Aorta (tissue), 5 donors: ENCODE measurements around the gene SRPK3. TPM values are rescaled to one million over a fixed set of nuclear protein-coding genes. Genes with fewer than 3 reads are reported as not detected.

Source experiments
- ATAC-seq: fragments of 200-7000 bp; cut with Tn5 transposase; one replicate; pipeline ENCODE4 v1.9.1; 2022; ENCODE audit warnings: moderate library complexity; ENCODE audit not compliant: low FRiP score
- DNase-seq, 2 donors: peaks; one replicate each; pipeline ENCODE4 v3.0.0-alpha.2; 2020
- H3K27ac ChIP-seq, 2 donors: one replicate each; pipeline ENCODE4 v1.5.1; 2013; ENCODE audit warnings: low read length in 2 of 2, mild to moderate bottlenecking in 2 of 2, moderate library complexity in 2 of 2, control low read depth in 1 of 2, inconsistent platforms in 1 of 2, low read depth in 1 of 2
- H3K27me3 ChIP-seq, 2 donors: one replicate each; pipeline ENCODE4 v1.6.1; 2013; ENCODE audit warnings: control low read depth in 1 of 2, low read length in 1 of 2, mild to moderate bottlenecking in 1 of 2, moderate library complexity in 1 of 2; ENCODE audit not compliant: insufficient read depth in 2 of 2, control insufficient read depth in 1 of 2
- H3K36me3 ChIP-seq, 2 donors: one replicate each; pipeline ENCODE4 v1.6.1; 2013; ENCODE audit warnings: control low read depth in 1 of 2, low read length in 1 of 2, mild to moderate bottlenecking in 1 of 2; ENCODE audit not compliant: insufficient read depth in 2 of 2, control insufficient read depth in 1 of 2
- H3K4me1 ChIP-seq, 2 donors: one replicate each; pipeline ENCODE4 v1.6.1; 2013; ENCODE audit warnings: low read length in 2 of 2, control low read depth in 1 of 2, mild to moderate bottlenecking in 1 of 2, moderate library complexity in 1 of 2; ENCODE audit not compliant: insufficient read depth in 2 of 2, control insufficient read depth in 1 of 2
- H3K4me3 ChIP-seq, 2 donors: one replicate each; pipeline ENCODE4 v1.5.1; 2013; ENCODE audit warnings: low read length in 2 of 2, control low read depth in 1 of 2, mild to moderate bottlenecking in 1 of 2
- H3K9me3 ChIP-seq: one replicate; pipeline ENCODE4 v1.6.1; 2013; ENCODE audit warnings: mild to moderate bottlenecking, low read length; ENCODE audit not compliant: control insufficient read depth
- WGBS, 2 donors: extraction: QIAGEN DNeasy Blood & Tissue Kit; methylation state at CpG; one replicate each; pipeline ENCODE4 v1.1.7; 2013; 5-methylcytosine and 5-hydroxymethylcytosine counted together
- intact Hi-C, 2 donors: fragments of 100-400 bp; cut with DNase I; formaldehyde crosslinking; loops; one replicate each; pipeline versions ENCODE4 v1.14.2 to v1.15.0; 2022
- polyA plus RNA-seq, 2 donors: library from polyadenylated mRNA; stranded (reverse); fragments of 200-250 nt; gene quantifications; one replicate each; pipeline ENCODE4 v1.2.3, GENCODE V29; 2013
- total RNA-seq, 2 donors: library from RNA; stranded (reverse); fragmentation: NEBNext Ultra II Directional; extraction: Animal tissue kit (Norgen Biotek cat#: 25700); gene quantifications; one replicate each; pipeline ENCODE4 v1.2.1, GENCODE V29; 2021
- donor health status: healthy with polysubstance abuse.
- donor health status: Bipolar disorder and iron deficiency.
- donor health status: DM: no; HTN: no; CAD: no.
- donor health status: DM: no; HTN: no; CAD: no.
- donor health status: DM: yes; HTN: yes; CAD: no.

Gene SRPK3
- total and polyA plus RNA-seq, 4 donors: 1.1 to 11.0 (median 6.7) TPM

- ATAC-seq: peak; percentile 72
- no peak overlapping the region for H3K27ac ChIP-seq
- no peaks in the 10 kb centered on the region for H3K36me3 ChIP-seq
- WGBS, 2 donors: 6 to 16% methylated on average over 60 to 67 of the region's 67 CpGs
- no peaks in the 10 kb centered on the region for H3K4me1 ChIP-seq
- no peaks in the 10 kb centered on the region for H3K9me3 ChIP-seq
- DNase-seq: no peak
- H3K4me3 ChIP-seq: peak overlapping the region in 1 of 2 donors; percentile 25
- no peaks in the 10 kb centered on the region for H3K27me3 ChIP-seq
- intact Hi-C loops: no loop called here
Measured at GRCh38 chrX:153818571-153819383, 37.9 kb downstream of the SRPK3 start.

GRCh38 chrX:153819384-153820040 lies 38.7 kb downstream of the SRPK3 start:
- H3K4me3 ChIP-seq: peak overlapping the region in 1 of 2 donors; percentile 25
- intact Hi-C loops: no loop called here
- no peaks in the 10 kb centered on the region for H3K4me1 ChIP-seq
- 31 to 41% methylated on average over 23 of the region's 23 CpGs for WGBS, 2 donors
- no peak overlapping the region for H3K27ac ChIP-seq
- H3K9me3 ChIP-seq: no peaks in the 10 kb centered on the region
- H3K27me3 ChIP-seq: no peaks in the 10 kb centered on the region
- ATAC-seq (peak; percentile 24), DNase-seq (peak in 1 of 2 donors; percentile 68)
- H3K36me3 ChIP-seq: no peaks in the 10 kb centered on the region

GRCh38 chrX:153820601-153821000 lies 39.8 kb downstream of the SRPK3 start:
- H3K4me3 ChIP-seq: no peak overlapping the region
- no peak for ATAC-seq
- H3K4me1 ChIP-seq: no peaks in the 10 kb centered on the region
- H3K27me3 ChIP-seq: no peaks in the 10 kb centered on the region
- no peak overlapping the region for H3K27ac ChIP-seq
- peak in 1 of 2 donors; percentile 44 for DNase-seq
- WGBS, 2 donors: 82 to 91% methylated on average over 7 of the region's 7 CpGs
- intact Hi-C loops: no loop called here
- no peaks in the 10 kb centered on the region for H3K36me3 ChIP-seq
- no peaks in the 10 kb centered on the region for H3K9me3 ChIP-seq

GRCh38 chrX:153821066-153821465 lies 40.2 kb downstream of the SRPK3 start:
- WGBS, 2 donors: 89 to 93% methylated on average over 9 of the region's 9 CpGs
- peak in 1 of 2 donors; percentile 31 for DNase-seq
- no peaks in the 10 kb centered on the region for H3K27me3 ChIP-seq
- H3K4me1 ChIP-seq: no peaks in the 10 kb centered on the region
- H3K4me3 ChIP-seq: no peak overlapping the region
- no peak for ATAC-seq
- no peaks in the 10 kb centered on the region for H3K36me3 ChIP-seq
- H3K9me3 ChIP-seq: no peaks in the 10 kb centered on the region
- no peak overlapping the region for H3K27ac ChIP-seq
- intact Hi-C loops: no loop called here

GRCh38 chrX:153824348-153824747 lies 43.5 kb downstream of the SRPK3 start:
- no peaks in the 10 kb centered on the region for H3K27me3 ChIP-seq
- H3K27ac ChIP-seq: no peak overlapping the region
- no peak for ATAC-seq
- 84 to 87% methylated on average over 10 of the region's 10 CpGs for WGBS, 2 donors
- H3K36me3 ChIP-seq: no peaks in the 10 kb centered on the region
- no peak overlapping the region for H3K4me3 ChIP-seq
- no peaks in the 10 kb centered on the region for H3K9me3 ChIP-seq
- H3K4me1 ChIP-seq: no peaks in the 10 kb centered on the region
- intact Hi-C loops: no loop called here
- no peak for DNase-seq

GRCh38 chrX:153825042-153825441 lies 44.2 kb downstream of the SRPK3 start:
- Histone ChIP-seq H3K9me3 (no peaks in the 10 kb centered on the region), H3K36me3 (no peaks in the 10 kb centered on the region), H3K4me1 (no peaks in the 10 kb centered on the region), H3K4me3 (no peak overlapping the region), H3K27ac (no peak overlapping the region), H3K27me3 (no peaks in the 10 kb centered on the region)
- DNase-seq (no peak), ATAC-seq (no peak)
- 81 to 87% methylated on average over 8 of the region's 8 CpGs for WGBS, 2 donors
- intact Hi-C loops: no loop called here

- Histone ChIP-seq H3K36me3 (no peaks in the 10 kb centered on the region), H3K27me3 (no peaks in the 10 kb centered on the region), H3K27ac (no peak overlapping the region), H3K4me3 (no peak overlapping the region), H3K4me1 (no peaks in the 10 kb centered on the region), H3K9me3 (no peaks in the 10 kb centered on the region)
- intact Hi-C loops: no loop called here
- DNase-seq (no peak), ATAC-seq (no peak)
- WGBS, 2 donors: 63 to 92% methylated on average over 3 of the region's 3 CpGs
Measured at GRCh38 chrX:153827016-153827415, 46.2 kb downstream of the SRPK3 start.

- ATAC-seq: no peak
- Histone ChIP-seq H3K4me3 (no peak overlapping the region), H3K27me3 (no peaks in the 10 kb centered on the region), H3K4me1 (no peaks in the 10 kb centered on the region), H3K27ac (no peak overlapping the region), H3K36me3 (no peaks in the 10 kb centered on the region), H3K9me3 (no peaks in the 10 kb centered on the region)
- DNase-seq: no peak
- WGBS, 2 donors: 73 to 88% methylated on average over 9 of the region's 9 CpGs
- intact Hi-C loops: no loop called here
Measured at GRCh38 chrX:153827903-153828302, 47.1 kb downstream of the SRPK3 start.

- intact Hi-C loops: no loop called here
- H3K27me3 ChIP-seq: no peaks in the 10 kb centered on the region
- H3K4me1 ChIP-seq: no peaks in the 10 kb centered on the region
- WGBS, 2 donors: 30 to 43% methylated on average over 17 of the region's 17 CpGs
- H3K27ac ChIP-seq: no peak overlapping the region
- ATAC-seq (peak; percentile 20), DNase-seq (peak in 1 of 2 donors; percentile 63)
- H3K9me3 ChIP-seq: no peaks in the 10 kb centered on the region
- no peaks in the 10 kb centered on the region for H3K36me3 ChIP-seq
- no peak overlapping the region for H3K4me3 ChIP-seq
Measured at GRCh38 chrX:153828308-153828707, 47.5 kb downstream of the SRPK3 start.
